Activated T-helper 1 cell treated with anti-CD3 and anti-CD28 coated beads, Interleukin-12 subunit alpha, Interleukin-12 subunit beta, Interleukin-2, Interleukin-4 antibody, amounts not matched to agents 30 ng/mL and 10 ng/mL and 1 ng/mL, durations not matched to agents 14 hours and 24 hours and 36 hours (primary cell): ENCODE results near the gene UBE2D2. TPM values are rescaled to one million over a fixed set of nuclear protein-coding genes. Genes with fewer than 3 reads are reported as not detected.
A peak's percentile ranks its signal among the peaks of the same experiment; 100 is the strongest.

Experiments
- DNase-seq: peaks from one replicate; pipeline ENCODE4 v3.0.0; 2021; ENCODE audit warnings: low spot score
- H3K27ac Mint-ChIP-seq: one replicate; pipeline ENCODE4 v1.8.0; 2021; ENCODE audit warnings: mild to moderate bottlenecking, mixed read lengths
- H3K27me3 Mint-ChIP-seq: one replicate; pipeline ENCODE4 v1.8.0; 2022; ENCODE audit warnings: mild to moderate bottlenecking, moderate library complexity, mixed read lengths; ENCODE audit not compliant: insufficient read depth
- H3K36me3 Mint-ChIP-seq: one replicate; pipeline ENCODE4 v1.8.0; 2021; ENCODE audit warnings: low read depth, mixed read lengths
- H3K4me1 Mint-ChIP-seq: one replicate; pipeline ENCODE4 v1.8.0; 2021; ENCODE audit warnings: low read depth, mixed read lengths
- H3K4me3 Mint-ChIP-seq: one replicate; pipeline ENCODE4 v1.8.0; 2021; ENCODE audit warnings: mild to moderate bottlenecking, moderate library complexity, mixed read lengths
- H3K9me3 Mint-ChIP-seq: one replicate; pipeline ENCODE4 v1.8.0; 2021; ENCODE audit warnings: mixed read lengths
- intact Hi-C: fragments of 100-400 bp; cut with micrococcal nuclease; formaldehyde crosslinking; loops from one replicate; pipeline ENCODE4 v1.15.1; 2024
- total RNA-seq: library from RNA; stranded (reverse); gene quantifications from 2 replicates; pipeline ENCODE4 v1.2.3, GENCODE V29; 2022

Gene UBE2D2
- total RNA-seq, 1 donor from 2014 or later: 265 TPM

- intact Hi-C loops: loop anchor here (1.0 kb wide), 1 partner anchor 116 kb away; no protein-coding TSS in a partner anchor
- H3K9me3 Mint-ChIP-seq: no peaks in the 10 kb centered on the region
- peaks cover 57% of the 10 kb centered on the region for H3K27me3 Mint-ChIP-seq
- H3K36me3 Mint-ChIP-seq: no peaks in the 10 kb centered on the region
- peak overlapping the region; percentile 78 for H3K4me3 Mint-ChIP-seq
- DNase-seq: no peak
- H3K27ac Mint-ChIP-seq: no peak overlapping the region
- peaks cover 25% of the 10 kb centered on the region for H3K4me1 Mint-ChIP-seq
Observed at GRCh38 chr5:139650031-139650688, 89.0 kb downstream of the UBE2D2 start.

- H3K27ac Mint-ChIP-seq: no peak overlapping the region
- no peaks in the 10 kb centered on the region for H3K36me3 Mint-ChIP-seq
- DNase-seq: no peak
- peaks cover 25% of the 10 kb centered on the region for H3K4me1 Mint-ChIP-seq
- intact Hi-C loops: loop anchor here (1.0 kb wide), 1 partner anchor 116 kb away; no protein-coding TSS in a partner anchor
- peaks cover 59% of the 10 kb centered on the region for H3K27me3 Mint-ChIP-seq
- no peaks in the 10 kb centered on the region for H3K9me3 Mint-ChIP-seq
- peak overlapping the region; percentile 40 for H3K4me3 Mint-ChIP-seq
Observed at GRCh38 chr5:139650689-139651042, 89.5 kb downstream of the UBE2D2 start.

GRCh38 chr5:139651043-139651834 lies 90.1 kb downstream of the UBE2D2 start:
- Mint-ChIP-seq H3K9me3 (no peaks in the 10 kb centered on the region), H3K27me3 (peaks cover 56% of the 10 kb centered on the region), H3K4me1 (peaks cover 25% of the 10 kb centered on the region), H3K36me3 (no peaks in the 10 kb centered on the region), H3K27ac (no peak overlapping the region), H3K4me3 (peak overlapping the region; percentile 4)
- no peak for DNase-seq
- intact Hi-C loops: no loop called here

- Mint-ChIP-seq H3K27ac (no peak overlapping the region), H3K36me3 (no peaks in the 10 kb centered on the region), H3K9me3 (no peaks in the 10 kb centered on the region), H3K27me3 (peaks cover 47% of the 10 kb centered on the region), H3K4me3 (peak overlapping the region; percentile 4), H3K4me1 (peaks cover 26% of the 10 kb centered on the region)
- intact Hi-C loops: loop anchor here (1.0 kb wide), 1 partner anchor 59 kb away; no protein-coding TSS in a partner anchor
- peak; percentile 50 for DNase-seq
Observed at GRCh38 chr5:139651853-139652787, 91.0 kb downstream of the UBE2D2 start.

GRCh38 chr5:139652788-139653241 lies 91.7 kb downstream of the UBE2D2 start:
- H3K4me1 Mint-ChIP-seq: peaks cover 30% of the 10 kb centered on the region
- no peak overlapping the region for H3K4me3 Mint-ChIP-seq
- DNase-seq: no peak
- H3K27ac Mint-ChIP-seq: no peak overlapping the region
- H3K27me3 Mint-ChIP-seq: peaks cover 40% of the 10 kb centered on the region
- no peaks in the 10 kb centered on the region for H3K36me3 Mint-ChIP-seq
- H3K9me3 Mint-ChIP-seq: no peaks in the 10 kb centered on the region
- intact Hi-C loops: loop anchor here (1.0 kb wide), 1 partner anchor 58 kb away; no protein-coding TSS in a partner anchor

GRCh38 chr5:139653616-139654015 lies 92.5 kb downstream of the UBE2D2 start:
- Mint-ChIP-seq H3K4me1 (peaks cover 30% of the 10 kb centered on the region), H3K27ac (no peak overlapping the region), H3K4me3 (no peak overlapping the region), H3K9me3 (no peaks in the 10 kb centered on the region), H3K36me3 (no peaks in the 10 kb centered on the region), H3K27me3 (peaks cover 39% of the 10 kb centered on the region)
- no peak for DNase-seq
- intact Hi-C loops: no loop called here

GRCh38 chr5:139654464-139654863 lies 93.3 kb downstream of the UBE2D2 start:
- no peak overlapping the region for H3K27ac Mint-ChIP-seq
- peaks cover 30% of the 10 kb centered on the region for H3K4me1 Mint-ChIP-seq
- peaks cover 42% of the 10 kb centered on the region for H3K27me3 Mint-ChIP-seq
- no peaks in the 10 kb centered on the region for H3K36me3 Mint-ChIP-seq
- intact Hi-C loops: no loop called here
- H3K4me3 Mint-ChIP-seq: no peak overlapping the region
- no peaks in the 10 kb centered on the region for H3K9me3 Mint-ChIP-seq
- no peak for DNase-seq

GRCh38 chr5:139654871-139655491 lies 93.8 kb downstream of the UBE2D2 start:
- H3K4me3 Mint-ChIP-seq: no peak overlapping the region
- H3K27me3 Mint-ChIP-seq: peaks cover 37% of the 10 kb centered on the region
- no peaks in the 10 kb centered on the region for H3K9me3 Mint-ChIP-seq
- intact Hi-C loops: no loop called here
- H3K4me1 Mint-ChIP-seq: peaks cover 25% of the 10 kb centered on the region
- no peak overlapping the region for H3K27ac Mint-ChIP-seq
- DNase-seq: no peak
- no peaks in the 10 kb centered on the region for H3K36me3 Mint-ChIP-seq

- H3K4me3 Mint-ChIP-seq: no peak overlapping the region
- H3K9me3 Mint-ChIP-seq: no peaks in the 10 kb centered on the region
- H3K27ac Mint-ChIP-seq: no peak overlapping the region
- DNase-seq: no peak
- H3K4me1 Mint-ChIP-seq: peaks cover 25% of the 10 kb centered on the region
- intact Hi-C loops: no loop called here
- H3K27me3 Mint-ChIP-seq: peaks cover 31% of the 10 kb centered on the region
- H3K36me3 Mint-ChIP-seq: no peaks in the 10 kb centered on the region
Observed at GRCh38 chr5:139655727-139656271, 94.7 kb downstream of the UBE2D2 start.

- Mint-ChIP-seq H3K4me1 (peaks cover 10% of the 10 kb centered on the region), H3K27me3 (peaks cover 13% of the 10 kb centered on the region), H3K9me3 (no peaks in the 10 kb centered on the region), H3K4me3 (no peak overlapping the region), H3K36me3 (no peaks in the 10 kb centered on the region), H3K27ac (no peak overlapping the region)
- intact Hi-C loops: no loop called here
- no peak for DNase-seq
Observed at GRCh38 chr5:139657363-139658321, 96.5 kb downstream of the UBE2D2 start.

- Mint-ChIP-seq H3K27me3 (peaks cover 9% of the 10 kb centered on the region), H3K36me3 (no peaks in the 10 kb centered on the region), H3K4me1 (peaks cover 5% of the 10 kb centered on the region), H3K27ac (no peak overlapping the region), H3K4me3 (no peak overlapping the region), H3K9me3 (no peaks in the 10 kb centered on the region)
- DNase-seq: no peak
- intact Hi-C loops: no loop called here
Observed at GRCh38 chr5:139658501-139658927, 97.4 kb downstream of the UBE2D2 start.
